Neuronal stem cell (in vitro differentiated cells): ENCODE measurements around the gene MRPL18.

ENCODE experiments used
- DNase-seq: peaks from one replicate; pipeline ENCODE4 v3.0.0-alpha.2; 2013; ENCODE audit warnings: low spot score
- H2AFZ ChIP-seq: one replicate; pipeline ENCODE4 v1.6.1; 2013; ENCODE audit warnings: mild to moderate bottlenecking, low read length, inconsistent platforms
- H2AK5ac ChIP-seq: 2 replicates; pipeline ENCODE4 v1.6.1; 2013; ENCODE audit warnings: low read depth, mild to moderate bottlenecking, inconsistent platforms, low read length, moderate library complexity, mixed read lengths
- H2BK120ac ChIP-seq: 2 replicates; pipeline ENCODE4 v1.6.1; 2013; ENCODE audit warnings: low read depth, mild to moderate bottlenecking, inconsistent platforms, low read length, moderate library complexity, mixed read lengths
- H2BK12ac ChIP-seq: one replicate; pipeline ENCODE4 v1.6.1; 2013; ENCODE audit warnings: low read length, inconsistent platforms
- H2BK15ac ChIP-seq: 2 replicates; pipeline ENCODE4 v1.6.1; 2013; ENCODE audit warnings: mild to moderate bottlenecking, low read length, inconsistent platforms, mixed read lengths
- H2BK5ac ChIP-seq: one replicate; pipeline ENCODE4 v1.6.1; 2013; ENCODE audit warnings: inconsistent platforms, mild to moderate bottlenecking, low read length, moderate library complexity
- H3K14ac ChIP-seq: one replicate; pipeline ENCODE4 v1.6.1; 2013; ENCODE audit warnings: low read length, inconsistent platforms
- H3K18ac ChIP-seq: 2 replicates; pipeline ENCODE4 v1.6.1; 2013; ENCODE audit warnings: low read length, inconsistent platforms
- H3K23ac ChIP-seq: 2 replicates; pipeline ENCODE4 v1.6.1; 2013; ENCODE audit warnings: low read depth, mild to moderate bottlenecking, mixed read lengths, low read length, inconsistent platforms; ENCODE audit not compliant: poor library complexity
- H3K27ac ChIP-seq: replicated peaks from 3 replicates; pipeline ENCODE4 v1.5.1; 2013; ENCODE audit warnings: low read length, inconsistent platforms
- H3K27me3 ChIP-seq, 3 experiments: 2 replicates each; pipeline ENCODE4 v1.6.1; 2013; ENCODE audit warnings: low read length in 3 of 3, mild to moderate bottlenecking in 2 of 3, inconsistent platforms in 1 of 3, low read depth in 1 of 3, mixed read lengths in 1 of 3, moderate library complexity in 1 of 3; ENCODE audit not compliant: control insufficient read depth in 3 of 3, insufficient read depth in 3 of 3
- H3K36me3 ChIP-seq, 2 donors: replicated peaks in 1 of 2; 2 replicates each; pipeline ENCODE4 v1.6.1; 2013; ENCODE audit warnings: low read length in 2 of 2; ENCODE audit not compliant: control insufficient read depth in 2 of 2, insufficient read depth in 2 of 2
- H3K4ac ChIP-seq: 2 replicates; pipeline ENCODE4 v1.6.1; 2013; ENCODE audit warnings: inconsistent platforms, mild to moderate bottlenecking, low read length, moderate library complexity
- H3K4me1 ChIP-seq, 2 donors: 1 replicate in 1 of 2; 2 replicates in 1 of 2; pipeline ENCODE4 v1.6.1; 2013; ENCODE audit warnings: low read length in 2 of 2, low read depth in 1 of 2; ENCODE audit not compliant: control insufficient read depth in 2 of 2, insufficient read depth in 1 of 2
- H3K4me2 ChIP-seq: one replicate; pipeline ENCODE4 v1.6.1; 2013; ENCODE audit warnings: mild to moderate bottlenecking, low read length, inconsistent platforms; ENCODE audit not compliant: insufficient read depth, poor library complexity, severe bottlenecking
- H3K4me3 ChIP-seq, 2 donors: 2 replicates each; pipeline ENCODE4 v1.5.1; 2013; ENCODE audit warnings: low read length in 2 of 2, mild to moderate bottlenecking in 2 of 2, inconsistent platforms in 1 of 2, moderate library complexity in 1 of 2
- H3K79me1 ChIP-seq: one replicate; pipeline ENCODE4 v1.6.1; 2013; ENCODE audit warnings: low read depth, mild to moderate bottlenecking, inconsistent platforms, low read length, moderate library complexity
- H3K9ac ChIP-seq: one replicate; pipeline ENCODE4 v1.6.1; 2013; ENCODE audit warnings: mild to moderate bottlenecking, low read depth, low read length, inconsistent platforms; ENCODE audit not compliant: poor library complexity
- H3K9me3 ChIP-seq, 2 donors: replicated peaks in 1 of 2; 2 replicates each; pipeline versions ENCODE3 to v1.6.1; 2013; ENCODE audit warnings: low read length in 2 of 2, mild to moderate bottlenecking in 2 of 2, inconsistent platforms in 1 of 2, low read depth in 1 of 2, mixed read lengths in 1 of 2, moderate library complexity in 1 of 2; ENCODE audit not compliant: control insufficient read depth in 2 of 2, insufficient read depth in 1 of 2
- H4K8ac ChIP-seq: one replicate; pipeline ENCODE4 v1.6.1; 2013; ENCODE audit warnings: low read depth, mild to moderate bottlenecking, inconsistent platforms, low read length, moderate library complexity
- H4K91ac ChIP-seq: one replicate; pipeline ENCODE4 v1.6.1; 2013; ENCODE audit warnings: low read length, low read depth, mild to moderate bottlenecking, inconsistent platforms; ENCODE audit not compliant: poor library complexity
- WGBS, 2 donors: extraction: QIAGEN DNeasy Blood & Tissue Kit; methylation state at CpG; one replicate each; pipeline ENCODE4 v1.1.7; 2013; ENCODE audit warnings: missing lambda C conversion rate in 2 of 2, mixed read lengths in 1 of 2; ENCODE audit not compliant: insufficient read length in 2 of 2, insufficient replicate concordance in 1 of 2; ENCODE audit errors: extremely low coverage in 2 of 2; 5-methylcytosine and 5-hydroxymethylcytosine counted together

MRPL18 gene

GRCh38 chr6:159830501-159831372 is 40.5 kb downstream of the MRPL18 start:
- H3K27me3 ChIP-seq: peaks cover 0 to 8% (median 0%) of the 10 kb centered on the region in 3 experiments
- no peak overlapping the region for H2BK15ac ChIP-seq
- no peak overlapping the region for H2BK5ac ChIP-seq
- no peak overlapping the region for H3K4me3 ChIP-seq
- no peak overlapping the region for H2BK120ac ChIP-seq
- no CpG with 5 or more reads among the region's 11 CpGs for WGBS, 2 donors
- peak overlapping the region; percentile 10 for H3K23ac ChIP-seq
- no peak overlapping the region for H3K4me2 ChIP-seq
- no peak overlapping the region for H4K91ac ChIP-seq
- no peak overlapping the region for H3K27ac ChIP-seq
- H3K9me3 ChIP-seq: no peaks in the 10 kb centered on the region
- H3K79me1 ChIP-seq: no peaks in the 10 kb centered on the region
- no peak overlapping the region for H2AK5ac ChIP-seq
- H2BK12ac ChIP-seq: no peak overlapping the region
- no peaks in the 10 kb centered on the region for H3K36me3 ChIP-seq
- DNase-seq: no peak
- no peak overlapping the region for H3K4ac ChIP-seq
- no peak overlapping the region for H3K9ac ChIP-seq
- no peak overlapping the region for H4K8ac ChIP-seq
- peak overlapping the region; percentile 57 for H3K14ac ChIP-seq
- H3K4me1 ChIP-seq: no peaks in the 10 kb centered on the region
- H2AFZ ChIP-seq: peak overlapping the region; percentile 64
- no peak overlapping the region for H3K18ac ChIP-seq

GRCh38 chr6:159831373-159831679 is 41.1 kb downstream of the MRPL18 start:
- no peak overlapping the region for H4K8ac ChIP-seq
- H3K4ac ChIP-seq: no peak overlapping the region
- no peak overlapping the region for H3K4me3 ChIP-seq
- no CpG with 5 or more reads among the region's 4 CpGs for WGBS, 2 donors
- no peak overlapping the region for H2AFZ ChIP-seq
- peaks cover 0 to 8% (median 0%) of the 10 kb centered on the region in 3 experiments for H3K27me3 ChIP-seq
- H3K9ac ChIP-seq: no peak overlapping the region
- no peaks in the 10 kb centered on the region for H3K79me1 ChIP-seq
- no peak overlapping the region for H2BK5ac ChIP-seq
- H4K91ac ChIP-seq: no peak overlapping the region
- H3K36me3 ChIP-seq: no peaks in the 10 kb centered on the region
- no peaks in the 10 kb centered on the region for H3K9me3 ChIP-seq
- no peak overlapping the region for H2AK5ac ChIP-seq
- no peak for DNase-seq
- no peak overlapping the region for H2BK120ac ChIP-seq
- H3K18ac ChIP-seq: peak overlapping the region; percentile 8
- H3K23ac ChIP-seq: peak overlapping the region; percentile 10
- no peak overlapping the region for H3K27ac ChIP-seq
- H2BK12ac ChIP-seq: no peak overlapping the region
- H3K4me2 ChIP-seq: no peak overlapping the region
- H2BK15ac ChIP-seq: no peak overlapping the region
- no peak overlapping the region for H3K14ac ChIP-seq
- H3K4me1 ChIP-seq: no peaks in the 10 kb centered on the region

- no peak overlapping the region for H4K8ac ChIP-seq
- H3K18ac ChIP-seq: no peak overlapping the region
- no peaks in the 10 kb centered on the region for H3K9me3 ChIP-seq
- H2BK5ac ChIP-seq: no peak overlapping the region
- H3K4me3 ChIP-seq: no peak overlapping the region
- no peak overlapping the region for H2AFZ ChIP-seq
- H4K91ac ChIP-seq: no peak overlapping the region
- H3K9ac ChIP-seq: no peak overlapping the region
- no peak overlapping the region for H2BK12ac ChIP-seq
- H3K23ac ChIP-seq: no peak overlapping the region
- no peak overlapping the region for H3K27ac ChIP-seq
- H3K79me1 ChIP-seq: no peaks in the 10 kb centered on the region
- H3K4ac ChIP-seq: no peak overlapping the region
- no peak overlapping the region for H3K14ac ChIP-seq
- H3K27me3 ChIP-seq: peaks cover 0 to 8% (median 0%) of the 10 kb centered on the region in 3 experiments
- no peaks in the 10 kb centered on the region for H3K4me1 ChIP-seq
- no CpG with 5 or more reads among the region's 4 CpGs for WGBS, 2 donors
- no peak for DNase-seq
- H2BK15ac ChIP-seq: no peak overlapping the region
- no peaks in the 10 kb centered on the region for H3K36me3 ChIP-seq
- H2BK120ac ChIP-seq: no peak overlapping the region
- H2AK5ac ChIP-seq: no peak overlapping the region
- H3K4me2 ChIP-seq: no peak overlapping the region
These were observed 42.7 kb downstream of the MRPL18 start for GRCh38 chr6:159832946-159833345.

- no peak overlapping the region for H3K27ac ChIP-seq
- H3K9me3 ChIP-seq: no peaks in the 10 kb centered on the region
- WGBS, 2 donors: no CpG with 5 or more reads among the region's 2 CpGs
- no peak overlapping the region for H3K14ac ChIP-seq
- no peaks in the 10 kb centered on the region for H3K79me1 ChIP-seq
- H2BK5ac ChIP-seq: no peak overlapping the region
- no peak overlapping the region for H4K8ac ChIP-seq
- H2BK120ac ChIP-seq: no peak overlapping the region
- no peak overlapping the region for H2BK12ac ChIP-seq
- H3K4me1 ChIP-seq: no peaks in the 10 kb centered on the region
- no peak overlapping the region for H4K91ac ChIP-seq
- H3K18ac ChIP-seq: no peak overlapping the region
- DNase-seq: no peak
- H2BK15ac ChIP-seq: no peak overlapping the region
- H3K27me3 ChIP-seq: peaks cover 0 to 8% (median 0%) of the 10 kb centered on the region in 3 experiments
- H3K23ac ChIP-seq: no peak overlapping the region
- H3K4me2 ChIP-seq: no peak overlapping the region
- H3K4me3 ChIP-seq: no peak overlapping the region
- no peak overlapping the region for H2AFZ ChIP-seq
- no peak overlapping the region for H3K9ac ChIP-seq
- H2AK5ac ChIP-seq: no peak overlapping the region
- no peaks in the 10 kb centered on the region for H3K36me3 ChIP-seq
- H3K4ac ChIP-seq: no peak overlapping the region
These were observed 43.3 kb downstream of the MRPL18 start for GRCh38 chr6:159833556-159833955.
